ENCODE data around the gene MMP25.
A peak's percentile ranks its signal among the peaks of the same experiment; 100 is the strongest.
"Not testable (repeated sequence)": the region's sequence is repeated elsewhere in the genome, so short reads cannot be mapped to it uniquely, and the experiment has no call there.

Gene MMP25

GRCh38 chr16:3060339-3061127 lies 14.2 kb downstream of the MMP25 start:
- Mint-ChIP-seq H3K36me3 (ENCODE audit: low read depth) (peaks cover 18% of the 10 kb centered on the region), H3K27me3 (peaks cover 3% of the 10 kb centered on the region), H3K9me3 (no peaks in the 10 kb centered on the region), H3K4me1 (ENCODE audit: low read depth) (peaks cover 59% of the 10 kb centered on the region), H3K27ac (peak overlapping the region; percentile 95), H3K4me3 (no peak overlapping the region)
- intact Hi-C loops (cut with micrococcal nuclease): no loop called here

DNA sequence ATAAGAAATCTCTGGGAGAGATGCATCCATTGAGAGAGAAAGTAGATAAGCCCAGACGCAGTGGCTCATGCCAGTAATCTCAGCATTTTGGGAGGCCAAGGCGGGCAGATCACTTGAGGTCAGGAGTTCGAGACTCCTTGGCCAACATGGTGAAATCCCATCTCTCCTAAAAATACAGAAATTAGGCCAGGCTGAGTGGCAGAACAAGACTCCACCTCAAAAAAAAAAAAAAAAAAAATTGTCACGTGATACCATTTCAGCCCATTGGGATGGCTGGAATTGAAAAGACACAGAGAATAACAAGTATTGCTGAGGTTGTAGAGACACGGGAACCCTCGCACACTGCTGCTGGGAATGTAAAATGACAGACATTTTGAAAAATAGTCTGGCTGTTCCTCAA lies 16.2 kb downstream of the MMP25 start:
- Mint-ChIP-seq H3K27ac (no peak overlapping the region), H3K4me1 (ENCODE audit: low read depth) (peaks cover 50% of the 10 kb centered on the region), H3K9me3 (no peaks in the 10 kb centered on the region), H3K27me3 (peaks cover 3% of the 10 kb centered on the region), H3K4me3 (no peak overlapping the region), H3K36me3 (ENCODE audit: low read depth) (peaks cover 2% of the 10 kb centered on the region)
- intact Hi-C loops (cut with micrococcal nuclease): no loop called here

- intact Hi-C loops (cut with micrococcal nuclease): no loop called here
- Mint-ChIP-seq H3K27ac (peak overlapping the region; percentile 39), H3K4me3 (no peak overlapping the region)
Observed at GRCh38 chr16:3063625-3064386, 17.4 kb downstream of the MMP25 start.

DNA sequence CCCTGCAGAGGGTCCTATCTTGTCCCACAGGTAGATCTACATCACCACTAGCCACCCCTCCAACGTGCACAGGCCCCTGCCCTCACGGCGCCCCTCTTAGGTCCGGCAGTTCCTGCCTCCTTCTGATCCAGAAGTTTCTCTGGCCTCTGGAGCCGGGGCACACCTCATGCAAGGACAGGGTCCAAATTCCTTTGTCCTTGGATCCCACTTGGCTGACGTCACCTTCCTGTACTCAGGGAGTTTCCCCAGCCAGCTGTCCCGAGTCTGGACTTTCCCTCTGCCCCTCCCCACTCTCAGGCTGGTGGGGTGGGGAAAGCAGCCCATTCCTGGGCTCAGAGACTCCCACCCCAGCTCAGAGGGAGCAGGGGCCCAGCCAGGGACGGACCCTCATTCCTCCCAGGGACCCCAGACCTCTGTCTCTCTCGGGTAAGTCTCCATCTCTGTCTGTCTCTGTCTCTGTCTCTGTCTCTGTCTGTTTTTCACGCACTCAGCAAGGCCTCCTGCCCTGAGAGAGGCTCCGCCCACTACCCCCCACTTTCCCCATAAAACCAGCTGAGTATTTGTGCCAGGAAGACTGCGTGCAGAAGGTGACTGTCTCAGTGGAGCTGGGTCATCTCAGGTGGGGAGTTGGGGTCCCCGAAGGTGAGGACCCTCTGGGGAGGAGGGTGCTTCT lies 18.8 kb downstream of the MMP25 start, which contains the start of gene IL32:
IL32 (plus strand) TSS at position 572 of the 673 bp plus-strand sequence. CDS start 172 bp downstream, outside the sequence.
- intact Hi-C loops (cut with micrococcal nuclease): no loop called here
- H3K27me3 Mint-ChIP-seq: peaks cover 2% of the 10 kb centered on the region
- H3K36me3 Mint-ChIP-seq (ENCODE audit: low read depth): no peaks in the 10 kb centered on the region
- no peaks in the 10 kb centered on the region for H3K9me3 Mint-ChIP-seq
- peak within 1 kb of the TSS; percentile 39 for H3K27ac Mint-ChIP-seq
- H3K4me3 Mint-ChIP-seq: peak within 1 kb of the TSS; percentile 44
- peaks cover 42% of the 10 kb centered on the region for H3K4me1 Mint-ChIP-seq (ENCODE audit: low read depth)

More at GRCh38 chr16:3063625-3064386, 17.4 kb downstream of the MMP25 start:
- Mint-ChIP-seq H3K36me3 (ENCODE audit: low read depth) (no peaks in the 10 kb centered on the region), H3K27me3 (peaks cover 3% of the 10 kb centered on the region), H3K9me3 (no peaks in the 10 kb centered on the region), H3K4me1 (ENCODE audit: low read depth) (peaks cover 45% of the 10 kb centered on the region)

- Mint-ChIP-seq H3K4me1 (ENCODE audit: low read depth) (peaks cover 36% of the 10 kb centered on the region), H3K27ac (peak overlapping the region; percentile 39), H3K4me3 (peak overlapping the region; percentile 44), H3K27me3 (peaks cover 2% of the 10 kb centered on the region), H3K9me3 (no peaks in the 10 kb centered on the region), H3K36me3 (ENCODE audit: low read depth) (no peaks in the 10 kb centered on the region)
- intact Hi-C loops (cut with micrococcal nuclease): no loop called here
Observed at GRCh38 chr16:3065742-3066439, 19.5 kb downstream of the MMP25 start.

DNA sequence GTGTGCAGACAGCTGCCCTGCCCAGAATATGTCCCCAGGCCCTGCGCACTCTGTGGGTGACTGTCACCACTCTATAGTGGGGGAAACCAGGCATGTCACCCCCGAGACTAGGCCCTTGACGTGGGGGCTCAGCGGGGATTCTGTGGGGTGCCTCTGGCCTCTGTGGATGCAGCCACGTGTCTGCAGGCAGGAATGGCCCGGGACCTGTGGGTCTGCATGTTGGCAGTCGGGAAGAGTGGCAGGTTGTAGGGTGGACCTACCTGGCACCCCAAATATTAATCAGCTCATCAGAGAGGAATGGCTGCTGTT lies 20.0 kb downstream of the MMP25 start:
- no peak overlapping the region for H3K4me3 Mint-ChIP-seq
- H3K27ac Mint-ChIP-seq: peak overlapping the region; percentile 39
- peaks cover 37% of the 10 kb centered on the region for H3K4me1 Mint-ChIP-seq (ENCODE audit: low read depth)
- peaks cover 2% of the 10 kb centered on the region for H3K27me3 Mint-ChIP-seq
- intact Hi-C loops (cut with micrococcal nuclease): no loop called here
- H3K36me3 Mint-ChIP-seq (ENCODE audit: low read depth): no peaks in the 10 kb centered on the region
- H3K9me3 Mint-ChIP-seq: no peaks in the 10 kb centered on the region

DNA sequence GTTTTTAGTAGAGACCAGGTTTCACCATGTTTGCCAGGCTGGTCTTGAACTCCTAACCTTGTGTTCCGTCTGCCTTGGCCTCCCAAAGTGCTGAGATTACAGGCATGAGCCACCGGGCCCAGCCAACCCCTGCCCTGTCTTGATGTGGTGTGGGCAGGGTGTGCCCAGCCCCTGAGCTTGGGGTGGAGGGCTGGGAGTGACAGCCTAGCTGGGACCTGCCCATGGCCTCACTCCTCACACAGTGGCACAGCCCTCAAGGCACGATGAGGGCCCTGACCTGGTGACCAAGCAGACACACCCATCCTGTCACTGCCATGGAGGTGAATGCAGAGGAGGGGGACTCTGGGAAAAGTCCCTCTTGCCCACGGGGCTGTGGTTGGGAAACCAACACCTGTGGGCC lies 22.1 kb downstream of the MMP25 start:
- H3K36me3 Mint-ChIP-seq (ENCODE audit: low read depth): no peaks in the 10 kb centered on the region
- intact Hi-C loops (cut with micrococcal nuclease): no loop called here
- H3K27ac Mint-ChIP-seq: peak overlapping the region; percentile 58
- H3K9me3 Mint-ChIP-seq: no peaks in the 10 kb centered on the region
- H3K4me3 Mint-ChIP-seq: no peak overlapping the region
- peaks cover 46% of the 10 kb centered on the region for H3K4me1 Mint-ChIP-seq (ENCODE audit: low read depth)
- peaks cover 3% of the 10 kb centered on the region for H3K27me3 Mint-ChIP-seq

- H3K27ac Mint-ChIP-seq; H3K36me3 Mint-ChIP-seq (ENCODE audit: low read depth); H3K4me3 Mint-ChIP-seq; intact Hi-C loops (cut with micrococcal nuclease); H3K27me3 Mint-ChIP-seq; H3K9me3 Mint-ChIP-seq: not testable (repeated sequence)
- H3K4me1 Mint-ChIP-seq (ENCODE audit: low read depth): peaks cover 52% of the 10 kb centered on the region
Observed at GRCh38 chr16:3069146-3069545, 22.8 kb downstream of the MMP25 start.

DNA sequence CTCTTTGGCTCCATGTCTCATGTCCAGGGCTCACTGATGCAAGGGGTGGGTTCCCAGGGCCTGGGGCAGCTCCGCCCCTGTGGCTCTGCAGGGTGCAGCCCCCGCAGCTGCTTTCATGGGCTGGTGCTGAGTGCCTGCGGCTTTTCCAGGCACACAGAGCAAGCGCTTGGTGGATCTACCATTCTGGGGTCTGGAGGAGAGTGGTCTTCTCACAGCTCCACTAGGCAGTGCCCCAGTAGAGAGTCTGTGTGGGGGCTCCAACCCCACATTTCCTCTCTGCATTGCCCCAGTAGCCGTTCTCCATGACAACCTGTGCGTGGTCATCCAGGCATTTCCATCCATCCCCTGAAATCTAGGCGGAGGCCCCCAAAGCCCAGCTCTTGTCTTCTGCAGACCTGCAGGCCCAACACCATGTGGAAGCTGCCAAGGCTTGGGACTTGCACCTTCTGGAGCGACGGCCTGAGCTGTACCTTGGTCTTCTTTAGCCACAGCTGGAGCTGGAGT lies 24.3 kb downstream of the MMP25 start:
- intact Hi-C loops (cut with micrococcal nuclease): no loop called here
- Mint-ChIP-seq H3K4me1 (ENCODE audit: low read depth) (peaks cover 57% of the 10 kb centered on the region), H3K4me3 (no peak overlapping the region), H3K9me3 (no peaks in the 10 kb centered on the region), H3K36me3 (ENCODE audit: low read depth) (no peaks in the 10 kb centered on the region), H3K27ac (no peak overlapping the region), H3K27me3 (peaks cover 3% of the 10 kb centered on the region)

DNA sequence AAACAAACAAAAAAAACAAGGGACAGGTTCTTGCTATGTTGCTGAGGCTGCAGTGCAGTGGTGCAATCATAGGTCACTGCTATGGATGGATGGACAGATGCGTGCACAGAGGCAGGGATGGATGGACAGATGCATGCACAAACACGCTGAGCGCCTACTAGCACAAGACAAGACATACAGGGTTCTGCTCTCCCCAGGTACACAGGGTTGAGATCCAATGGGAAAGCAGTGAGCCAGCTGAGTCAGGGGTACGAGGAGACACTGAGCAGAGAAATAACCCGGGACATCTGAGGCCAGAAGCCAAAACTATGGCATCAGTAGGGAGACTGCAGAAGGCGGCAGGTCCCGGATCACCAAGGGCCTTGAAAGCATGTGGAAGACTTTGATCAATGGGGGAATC lies 25.3 kb downstream of the MMP25 start:
- intact Hi-C loops (cut with micrococcal nuclease): no loop called here
- Mint-ChIP-seq H3K4me3 (no peak overlapping the region), H3K4me1 (ENCODE audit: low read depth) (peaks cover 55% of the 10 kb centered on the region), H3K9me3 (no peaks in the 10 kb centered on the region), H3K36me3 (ENCODE audit: low read depth) (peaks cover 4% of the 10 kb centered on the region), H3K27me3 (peaks cover 3% of the 10 kb centered on the region), H3K27ac (no peak overlapping the region)

- peaks cover 52% of the 10 kb centered on the region for H3K4me1 Mint-ChIP-seq (ENCODE audit: low read depth)
- H3K9me3 Mint-ChIP-seq: not testable (repeated sequence)
Observed at GRCh38 chr16:3072148-3072547, 25.8 kb downstream of the MMP25 start.

DNA sequence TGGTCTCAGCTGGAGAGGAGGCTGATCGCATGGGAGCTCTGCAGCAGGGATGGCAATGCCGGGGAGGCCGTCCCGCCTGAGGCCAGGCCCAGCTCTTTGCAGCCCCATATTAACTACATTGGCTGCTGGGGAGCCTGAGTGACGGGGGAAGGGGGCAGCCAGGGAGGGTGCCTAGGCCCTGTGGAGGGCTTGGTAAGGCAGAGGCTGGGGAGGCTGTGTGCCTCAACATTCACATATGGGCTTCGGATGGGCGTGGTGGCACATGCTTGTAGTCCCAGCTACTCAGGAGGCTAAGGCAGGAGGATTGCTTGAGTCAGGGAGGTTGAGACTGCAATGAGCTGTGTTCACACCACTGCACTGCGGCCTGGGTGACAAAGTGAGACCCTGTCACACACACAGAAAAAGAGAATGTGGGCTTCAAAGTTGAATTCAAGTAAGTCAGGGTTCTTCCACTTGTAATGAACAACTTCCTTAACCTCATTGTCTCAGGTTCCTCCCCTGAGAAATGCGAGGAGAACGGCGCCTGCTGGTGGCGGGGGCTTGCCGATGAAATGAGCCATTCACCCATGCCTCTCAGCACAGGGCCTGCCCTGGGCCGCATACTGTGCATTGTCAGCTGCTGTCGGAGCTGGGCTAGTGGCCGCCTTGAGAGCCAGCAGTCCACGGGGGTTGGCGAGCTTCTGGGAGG lies 26.4 kb downstream of the MMP25 start:
- H3K4me1 Mint-ChIP-seq (ENCODE audit: low read depth): peaks cover 49% of the 10 kb centered on the region
- intact Hi-C loops (cut with micrococcal nuclease); H3K27ac Mint-ChIP-seq: not testable (repeated sequence)

More at GRCh38 chr16:3072148-3072547, 25.8 kb downstream of the MMP25 start:
- H3K27me3 Mint-ChIP-seq; H3K36me3 Mint-ChIP-seq (ENCODE audit: low read depth); intact Hi-C loops (cut with micrococcal nuclease); H3K4me3 Mint-ChIP-seq; H3K27ac Mint-ChIP-seq: not testable (repeated sequence)

DNA sequence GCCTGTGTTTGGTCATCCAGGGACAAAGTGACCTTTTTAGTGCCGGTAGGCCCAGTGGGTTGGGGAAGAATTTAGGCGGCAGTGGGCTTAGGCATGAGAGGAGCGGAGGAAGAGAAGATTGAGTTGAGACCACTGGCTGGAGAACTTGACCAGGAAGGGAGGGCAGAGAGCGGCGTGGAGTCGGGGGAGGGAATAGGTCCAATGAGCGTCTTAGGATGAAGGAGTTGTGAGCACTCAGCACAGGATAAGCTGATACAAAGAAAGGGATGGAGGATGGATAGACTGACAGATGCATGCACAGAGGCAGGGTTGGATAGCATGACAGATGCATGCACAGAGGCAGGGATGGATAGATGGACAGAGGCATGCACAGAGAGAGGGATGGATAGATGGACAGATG lies 27.1 kb downstream of the MMP25 start:
- peaks cover 3% of the 10 kb centered on the region for H3K27me3 Mint-ChIP-seq
- intact Hi-C loops (cut with micrococcal nuclease): no loop called here

More for the DNA sequence above, 26.4 kb downstream of the MMP25 start:
- H3K9me3 Mint-ChIP-seq, H3K27me3 Mint-ChIP-seq, H3K4me3 Mint-ChIP-seq: not testable (repeated sequence)
- H3K36me3 Mint-ChIP-seq (ENCODE audit: low read depth): peaks cover 13% of the 10 kb centered on the region

More for the DNA sequence above, 27.1 kb downstream of the MMP25 start:
- H3K36me3 Mint-ChIP-seq (ENCODE audit: low read depth): peaks cover 21% of the 10 kb centered on the region
- no peak overlapping the region for H3K4me3 Mint-ChIP-seq
- H3K4me1 Mint-ChIP-seq (ENCODE audit: low read depth): peaks cover 49% of the 10 kb centered on the region
- H3K9me3 Mint-ChIP-seq: no peaks in the 10 kb centered on the region
- H3K27ac Mint-ChIP-seq: no peak overlapping the region
